HepG2 (cell line): ENCODE results near the gene DAZAP1. TPM values are rescaled to one million over a fixed set of nuclear protein-coding genes. Genes with fewer than 3 reads are reported as not detected.
A peak's percentile ranks its signal among the peaks of the same experiment; 100 is the strongest.

Experiments
- ATAC-seq: fragments of 200-7000 bp; cut with Tn5 transposase; 3 replicates; pipeline ENCODE4 v1.9.1; 2020; ENCODE audit warnings: mild to moderate bottlenecking, moderate library complexity
- BruUV-seq: library from RNA; stranded (reverse); fragments of 400-500 nt; replicated peaks from 2 replicates; lab custom pipeline; 2021; lab: Mats Ljungman, UMichigan
- CTCF ChIA-PET: fragments of 300-600 bp; formaldehyde crosslinking; extraction: SDS; loops from one replicate; lab custom pipeline; 2021; ENCODE audit warnings: low total read pairs, inconsistent platforms, low intra/inter-chr PET ratio; lab: Yijun Ruan, JAX
- POLR2A ChIA-PET: fragments of 350-600 bp; sonication (Branson Sonifier 250); formaldehyde crosslinking; loops from one replicate; lab custom pipeline; 2020; ENCODE audit warnings: antibody characterized with exemption, inconsistent platforms; lab: Yijun Ruan, JAX
- DNase-seq: peaks from one replicate; pipeline ENCODE4 v3.0.0-alpha.2; 2015; ENCODE audit warnings: low spot score
- FAIRE-seq: peaks from 3 replicates; lab custom pipeline; 2011; peaks lifted over from hg19 to GRCh38; lab: Jason Lieb, UNC
- H2AFZ ChIP-seq: one replicate; pipeline ENCODE4 v1.6.1; 2011; ENCODE audit warnings: low read length, inconsistent platforms
- H3K27ac ChIP-seq: fragments of 300-600 bp; 3 replicates; pipeline ENCODE4 v1.8.0; 2011; ENCODE audit warnings: mixed run types, mild to moderate bottlenecking, mixed read lengths, low read length, inconsistent platforms; ENCODE audit not compliant: insufficient read depth; ENCODE audit errors: extremely low read length
- H3K27me3 ChIP-seq, 2 experiments: fragments of 200-600 bp in 1 of 2; 2 replicates in 1 of 2; 3 replicates in 1 of 2; pipeline versions ENCODE4 v1.6.0 to v1.8.0; 2011; ENCODE audit warnings: low read length in 2 of 2, mild to moderate bottlenecking in 2 of 2, moderate library complexity in 2 of 2, inconsistent platforms in 1 of 2; ENCODE audit not compliant: insufficient read depth in 2 of 2, control insufficient read depth in 1 of 2
- H3K36me3 ChIP-seq, 2 experiments: fragments of 200-600 bp in 1 of 2; replicated peaks in 1 of 2; 2 replicates in 1 of 2; 3 replicates in 1 of 2; pipeline versions ENCODE4 v1.5.1 to v1.8.0; 2011; ENCODE audit warnings: low read length in 2 of 2, inconsistent platforms in 1 of 2; ENCODE audit not compliant: insufficient read depth in 2 of 2, control insufficient read depth in 1 of 2
- H3K4me1 ChIP-seq: 2 replicates; pipeline ENCODE4 v1.5.1; 2012; ENCODE audit warnings: low read length, inconsistent platforms; ENCODE audit not compliant: insufficient read depth
- H3K4me2 ChIP-seq: 2 replicates; pipeline ENCODE4 v1.6.0; 2011; ENCODE audit warnings: low read depth, low read length, inconsistent platforms
- H3K4me3 ChIP-seq, 3 experiments: fragments of 200-600 bp in 1 of 3; sonication (generic), shearing (Covaris generic) in 1 of 3; replicated peaks in 1 of 3; 2 replicates each; pipeline ENCODE4 v1.5.1; 2011 to 2016; ENCODE audit warnings: low read length in 3 of 3, inconsistent platforms in 2 of 3, low read depth in 2 of 3, mild to moderate bottlenecking in 2 of 3, control low read depth in 1 of 3, mixed read lengths in 1 of 3; ENCODE audit not compliant: insufficient read depth in 1 of 3
- H3K79me2 ChIP-seq: one replicate; pipeline ENCODE4 v1.6.1; 2011; ENCODE audit warnings: low read length, inconsistent platforms; ENCODE audit not compliant: insufficient read depth
- H3K9ac ChIP-seq: 2 replicates; pipeline ENCODE4 v1.6.0; 2011; ENCODE audit warnings: mild to moderate bottlenecking, low read depth, low read length, inconsistent platforms; ENCODE audit not compliant: insufficient read depth
- H3K9me3 ChIP-seq: 2 replicates; pipeline ENCODE4 v1.5.1; 2012; ENCODE audit warnings: mild to moderate bottlenecking, low read length
- H4K20me1 ChIP-seq: 2 replicates; pipeline ENCODE4 v1.6.0; 2011; ENCODE audit warnings: inconsistent platforms, mild to moderate bottlenecking, low read length, moderate library complexity; ENCODE audit not compliant: insufficient read depth
- AGO2 ChIP-seq: fragments of 200-400 bp; formaldehyde crosslinking; optimal IDR thresholded peaks from 2 replicates; pipeline ENCODE3; 2017; ENCODE audit warnings: mild to moderate bottlenecking, low read depth, low read length, moderate library complexity
- HOXD1 ChIP-seq: sonication (generic); formaldehyde crosslinking; IDR thresholded peaks from 2 replicates; pipeline ENCODE4 v1.5.0; 2020; ENCODE audit warnings: missing genetic modification reagents
- RBFOX2 ChIP-seq: fragments of 200-400 bp; formaldehyde crosslinking; IDR thresholded peaks from 2 replicates; pipeline ENCODE4 v1.6.1; 2017; ENCODE audit warnings: low read depth, mild to moderate bottlenecking, low read length
- RBM22 ChIP-seq: fragments of 200-400 bp; formaldehyde crosslinking; optimal IDR thresholded peaks from 2 replicates; pipeline ENCODE3; 2017; ENCODE audit warnings: mild to moderate bottlenecking, low read length, moderate library complexity
- ZNF557 ChIP-seq: sonication (generic); formaldehyde crosslinking; IDR thresholded peaks from 2 replicates; pipeline ENCODE4 v1.4.0; 2020; ENCODE audit warnings: missing genetic modification reagents
- WGBS: methylation state at CpG from one replicate; pipeline ENCODE4 v1.1.6; 2017; ENCODE audit warnings: low lambda C conversion rate; 5-methylcytosine and 5-hydroxymethylcytosine counted together
- in situ Hi-C: cut with HindIII; loops from 2 replicates; pipeline ENCODE4 v1.10.0; 2017; ENCODE audit warnings: low pct_unique_long_range_greater_than_20kb; ENCODE audit not compliant: extremely low pct_ligation_motif_present
- intact Hi-C: fragments of 100-400 bp; cut with micrococcal nuclease; formaldehyde crosslinking; loops from one replicate; pipeline ENCODE4 v1.10.0; 2022; ENCODE audit not compliant: unreplicated experiment
- polyA plus RNA-seq, 8 experiments: library from polyadenylated mRNA; depleted of rRNA in 3 of 8; stranded (reverse) in 7 of 8; unstranded in 1 of 8; fragments of >200 nt; fragmentation: Illumina TruSeq in 4 of 8; extraction: Trizol in 4 of 8; gene quantifications; 2 replicates each; pipeline versions ENCODE4 v1.2.1 to v1.2.3, GENCODE V29; 2011 to 2016; ENCODE audit warnings: low read depth in 4 of 8, missing spikeins in 1 of 8, mixed read lengths in 1 of 8; ENCODE audit not compliant: insufficient read depth in 1 of 8
- total RNA-seq, 5 experiments: library from RNA; depleted of rRNA; stranded (reverse); fragments of >200 nt; fragmentation: Illumina TruSeq; extraction: Trizol; gene quantifications; 2 replicates each; pipeline ENCODE4 v1.2.3, GENCODE V29; 2016; ENCODE audit warnings: low read depth in 1 of 5

The DAZAP1 gene
- total and polyA plus RNA-seq, 2 of the 13 experiments (the other 11 are each of a cell fraction or from before 2014, with no cell fraction given) = 63.3 to 79.2 TPM

- no peak for FAIRE-seq
Measured at GRCh38 chr19:1474011-1474764, 66.8 kb downstream of the DAZAP1 start.

GRCh38 chr19:1474765-1475351, 67.5 kb downstream of the DAZAP1 start:
- intact Hi-C loops (no loop called here), in situ Hi-C loops (no loop called here)
- peak; percentile 39 for TF ChIP-seq RBFOX2
- TF ChIP-seq HOXD1 = no peak
- peak; percentile 7 for TF ChIP-seq AGO2
- Histone ChIP-seq H3K9ac (no peak overlapping the region), H3K9me3 (no peaks in the 10 kb centered on the region), H3K4me1 (peaks cover 40% of the 10 kb centered on the region), H3K4me2 (no peak overlapping the region), H3K79me2 (peaks cover 16% of the 10 kb centered on the region), H3K27ac (no peak overlapping the region), H3K36me3 (peaks cover 2 to 8% of the 10 kb centered on the region in 2 experiments; a peak in 3 of 5 replicates), H2AFZ (no peak overlapping the region), H3K4me3 (no peak overlapping the region), H4K20me1 (peaks cover 15% of the 10 kb centered on the region), H3K27me3 (no peaks in the 10 kb centered on the region)
- CTCF ChIA-PET = no interaction called here
- DNase-seq = no peak
- ATAC-seq = no peak
- no peak for FAIRE-seq
- no TSS peak for BruUV-seq
- POLR2A ChIA-PET = interaction anchor here (1.3 to 2.8 kb wide), 3 partner anchors 18 to 206 kb away, joined by 3 to 15 read pairs (median 3); partner anchors contain the start of gene CIRBP
- 98% methylated on average over 9 of the region's 26 CpGs for WGBS

More at GRCh38 chr19:1474011-1474764, 66.8 kb downstream of the DAZAP1 start:
- POLR2A ChIA-PET = interaction anchor here (1.3 kb wide), 1 partner anchor 19 kb away, joined by 3 read pairs; no protein-coding TSS in a partner anchor
- Histone ChIP-seq H3K36me3 (peaks cover 2 to 8% of the 10 kb centered on the region in 2 experiments; a peak in 3 of 5 replicates), H4K20me1 (peaks cover 15% of the 10 kb centered on the region), H3K9ac (no peak overlapping the region), H3K27me3 (no peaks in the 10 kb centered on the region)
- DNase-seq = no peak
- intact Hi-C loops = no loop called here
- BruUV-seq = no TSS peak
- TF ChIP-seq RBFOX2 (peak; percentile 26; the same call in 1 of the 2 replicates), RBM22 (peak; percentile 35), ZNF557 (CRISPR knock-in tag) (no peak), AGO2 (peak; percentile 76)
- TF ChIP-seq, all 625 proteins: peak for 3
- peaks cover 16% of the 10 kb centered on the region for H3K79me2 ChIP-seq
- CTCF ChIA-PET = no interaction called here
- no peak overlapping the region for H2AFZ ChIP-seq
- H3K4me2 ChIP-seq = no peak overlapping the region
- H3K4me3 ChIP-seq = no peak overlapping the region
- no peak overlapping the region for H3K27ac ChIP-seq
- in situ Hi-C loops = no loop called here
- no peak for ATAC-seq
- H3K4me1 ChIP-seq = peaks cover 40% of the 10 kb centered on the region
- 97% methylated on average over 8 of the region's 31 CpGs for WGBS
- no peaks in the 10 kb centered on the region for H3K9me3 ChIP-seq
